Retinal pigment epithelial cell (primary cell): ENCODE measurements around the gene MTX1.
A peak's percentile ranks its signal among the peaks of the same experiment; 100 is the strongest.

Source experiments
- DNase-seq: peaks from one replicate; pipeline ENCODE4 v3.0.0-alpha.2; 2010; ENCODE audit warnings: low read depth
- H3K4me3 ChIP-seq: 2 replicates; pipeline ENCODE4 v1.5.1; 2011; ENCODE audit warnings: mild to moderate bottlenecking, low read length, control low read depth, moderate library complexity
- CTCF ChIP-seq: conservative IDR thresholded peaks from 2 replicates; pipeline ENCODE4 v1.5.1; 2011; ENCODE audit warnings: low read depth, low read length, control low read depth, inconsistent platforms

MTX1 gene

GRCh38 chr1:155175927-155176371 is 32.5 kb upstream of the MTX1 start:
- DNase-seq, result no peak
- peak; percentile 1 for TF ChIP-seq CTCF
- no peak overlapping the region for H3K4me3 ChIP-seq

- peak; percentile 94 for TF ChIP-seq CTCF
- no peak for DNase-seq
- no peak overlapping the region for H3K4me3 ChIP-seq
These were observed 31.9 kb upstream of the MTX1 start for GRCh38 chr1:155176544-155177071.

GRCh38 chr1:155177192-155177917 is 31.1 kb upstream of the MTX1 start:
- no peak for DNase-seq
- no peak for TF ChIP-seq CTCF
- no peak overlapping the region for H3K4me3 ChIP-seq

- DNase-seq, result no peak
- no peak overlapping the region for H3K4me3 ChIP-seq
- no peak for TF ChIP-seq CTCF
These were observed 30.6 kb upstream of the MTX1 start for GRCh38 chr1:155177918-155178281.

GRCh38 chr1:155178441-155179111 is 29.9 kb upstream of the MTX1 start:
- DNase-seq, result no peak
- no peak for TF ChIP-seq CTCF
- no peak overlapping the region for H3K4me3 ChIP-seq

GRCh38 chr1:155179112-155180031 is 29.1 kb upstream of the MTX1 start:
- TF ChIP-seq CTCF, result no peak
- DNase-seq, result no peak
- H3K4me3 ChIP-seq, result no peak overlapping the region
